ENCODE results near the gene SLC35E2B.
"Not testable (repeated sequence)": the region's sequence is repeated elsewhere in the genome, so short reads cannot be mapped to it uniquely, and the experiment has no call there.

SLC35E2B gene

GRCh38 chr1:1692714-1693647 is at the start of gene SLC35E2B:
SLC35E2B (minus strand) TSS chr1:1692795; CDS start chr1:1676699, 16,096 bp downstream.
- DNase-seq = peak; percentile 89 to 99

- not testable (repeated sequence) for DNase-seq
These were observed 48.4 kb upstream of the SLC35E2B start for GRCh38 chr1:1741013-1741412.

GRCh38 chr1:1738799-1739337 is 46.3 kb upstream of the SLC35E2B start:
- DNase-seq = not testable (repeated sequence)

GRCh38 chr1:1737675-1738590 is 45.3 kb upstream of the SLC35E2B start:
- not testable (repeated sequence) for DNase-seq

GRCh38 chr1:1732381-1732780 is 39.8 kb upstream of the SLC35E2B start:
- no peak for DNase-seq

GRCh38 chr1:1730870-1731269 is 38.3 kb upstream of the SLC35E2B start:
- DNase-seq = no peak

- DNase-seq = not testable (repeated sequence)
These were observed 37.6 kb upstream of the SLC35E2B start for GRCh38 chr1:1730230-1730629.

GRCh38 chr1:1729116-1729816 is 36.7 kb upstream of the SLC35E2B start:
- DNase-seq = not testable (repeated sequence)

GRCh38 chr1:1728308-1729005 is 35.9 kb upstream of the SLC35E2B start:
- DNase-seq = peak; percentile 6 to 73

- not testable (repeated sequence) for DNase-seq
These were observed 34.6 kb upstream of the SLC35E2B start for GRCh38 chr1:1727131-1727651.

GRCh38 chr1:1726088-1726487 is 33.5 kb upstream of the SLC35E2B start:
- DNase-seq = not testable (repeated sequence)

GRCh38 chr1:1724035-1724864 is 31.7 kb upstream of the SLC35E2B start, which contains the start of gene CDK11A:
CDK11A (minus strand) TSS chr1:1724357; CDS start chr1:1722818, 1,539 bp downstream.
- peak; percentile 95 to 99 for DNase-seq

GRCh38 chr1:1721201-1721600 is 28.6 kb upstream of the SLC35E2B start:
- no peak for DNase-seq

- DNase-seq = not testable (repeated sequence)
These were observed 22.7 kb upstream of the SLC35E2B start for GRCh38 chr1:1715109-1715883.

- not testable (repeated sequence) for DNase-seq
These were observed 15.3 kb upstream of the SLC35E2B start for GRCh38 chr1:1707897-1708296.

- DNase-seq = not testable (repeated sequence)
These were observed 14.6 kb upstream of the SLC35E2B start for GRCh38 chr1:1707241-1707640.

- not testable (repeated sequence) for DNase-seq
These were observed 13.0 kb upstream of the SLC35E2B start for GRCh38 chr1:1705623-1706022.

- DNase-seq = not testable (repeated sequence)
These were observed 11.8 kb upstream of the SLC35E2B start for GRCh38 chr1:1704284-1704957.

GRCh38 chr1:1703796-1704195 is 11.2 kb upstream of the SLC35E2B start:
- DNase-seq = no peak
